Measurements from ENCODE around the gene SDC3.

- no peak for TF ChIP-seq CTCF (IDR thresholded peaks at IDR 0.05; ENCODE audit: insufficient read depth, low read length)
- no peak for TF ChIP-seq POLR2AphosphoS5 (IDR thresholded peaks at IDR 0.05; ENCODE audit: low read depth)
- TF ChIP-seq REST (IDR thresholded peaks at IDR 0.05; ENCODE audit: insufficient replicate concordance, low read depth), result no peak
- TF ChIP-seq GABPA (IDR thresholded peaks at IDR 0.05; ENCODE audit: low read depth), result no peak
Observed at GRCh38 chr1:30888975-30889374, 19.6 kb downstream of the SDC3 start.

All from HL-60 (cell line).